ENCODE measurements around the gene NNAT. TPM values are rescaled to one million over a fixed set of nuclear protein-coding genes. Genes with fewer than 3 reads are reported as not detected.

NNAT gene
- polyA plus RNA-seq, 1 donor from 2014 or later: 996 TPM

- no peaks in the 10 kb centered on the region for H3F3A ChIP-seq (ENCODE audit: insufficient read depth, low read length, poor library complexity, severe bottlenecking)
- no peaks in the 10 kb centered on the region for H3K79me2 ChIP-seq (replicated peaks; ENCODE audit: insufficient read depth, low read length)
- no peaks in the 10 kb centered on the region for H3K9me2 ChIP-seq (ENCODE audit: insufficient read depth, low read length)
- H4K20me1 ChIP-seq (ENCODE audit: insufficient read depth): no peaks in the 10 kb centered on the region
- H2AFZ ChIP-seq (ENCODE audit: low read depth, low read length): no peak overlapping the region
- TF ChIP-seq REST (IDR thresholded peaks at IDR 0.05; ENCODE audit: borderline replicate concordance) (no peak), EZH2 (IDR thresholded peaks at IDR 0.05; ENCODE audit: borderline replicate concordance, insufficient read depth, low read length, poor library complexity, severe bottlenecking) (no peak), POLR2AphosphoS5 (IDR thresholded peaks at IDR 0.05) (no peak), RAD21 (conservative IDR thresholded peaks at IDR 0.05) (peak; percentile 100), CTCF (IDR thresholded peaks at IDR 0.05; ENCODE audit: poor library complexity, severe bottlenecking) (peak; percentile 99), MXI1 (conservative IDR thresholded peaks at IDR 0.05; ENCODE audit: poor library complexity, severe bottlenecking) (peak; percentile 30), TAF1 (IDR thresholded peaks at IDR 0.05; ENCODE audit: low read depth) (no peak), EP300 (conservative IDR thresholded peaks at IDR 0.05; ENCODE audit: poor library complexity, severe bottlenecking) (no peak), SMC3 (conservative IDR thresholded peaks at IDR 0.05; ENCODE audit: poor library complexity) (peak; percentile 100)
- no peak overlapping the region for H3K4me2 ChIP-seq (ENCODE audit: low read length)
- H3K4me3 ChIP-seq (ENCODE audit: low read length): no peak overlapping the region
- no peaks in the 10 kb centered on the region for H3K9me3 ChIP-seq (ENCODE audit: low read length)
- H3K27ac ChIP-seq (ENCODE audit: low read length): no peak overlapping the region
- no peaks in the 10 kb centered on the region for H3K36me3 ChIP-seq (ENCODE audit: insufficient read depth, low read length)
- no peaks in the 10 kb centered on the region for H3K27me3 ChIP-seq (ENCODE audit: insufficient read depth, low read depth, low read length)
- H3K9ac ChIP-seq (ENCODE audit: low read length): no peak overlapping the region
These were observed 43.5 kb downstream of the NNAT start for GRCh38 chr20:37564388-37565133.

- Histone ChIP-seq H3K27ac (ENCODE audit: low read length) (no peak overlapping the region), H3K9me2 (ENCODE audit: insufficient read depth, low read length) (no peaks in the 10 kb centered on the region), H3K4me2 (ENCODE audit: low read length) (no peak overlapping the region), H3K9me3 (ENCODE audit: low read length) (no peaks in the 10 kb centered on the region), H3K79me2 (replicated peaks; ENCODE audit: insufficient read depth, low read length) (no peaks in the 10 kb centered on the region), H3F3A (ENCODE audit: insufficient read depth, low read length, poor library complexity, severe bottlenecking) (no peaks in the 10 kb centered on the region), H3K36me3 (ENCODE audit: insufficient read depth, low read length) (no peaks in the 10 kb centered on the region), H3K9ac (ENCODE audit: low read length) (no peak overlapping the region), H2AFZ (ENCODE audit: low read depth, low read length) (peak overlapping the region; percentile 3), H4K20me1 (ENCODE audit: insufficient read depth) (no peaks in the 10 kb centered on the region), H3K4me3 (ENCODE audit: low read length) (no peak overlapping the region), H3K27me3 (ENCODE audit: insufficient read depth, low read depth, low read length) (no peaks in the 10 kb centered on the region)
- TF ChIP-seq SMC3 (conservative IDR thresholded peaks at IDR 0.05; ENCODE audit: poor library complexity): no peak
- no peak for TF ChIP-seq EZH2 (IDR thresholded peaks at IDR 0.05; ENCODE audit: borderline replicate concordance, insufficient read depth, low read length, poor library complexity, severe bottlenecking)
- no peak for TF ChIP-seq RAD21 (conservative IDR thresholded peaks at IDR 0.05)
- no peak for TF ChIP-seq CTCF (IDR thresholded peaks at IDR 0.05; ENCODE audit: poor library complexity, severe bottlenecking)
- no peak for TF ChIP-seq POLR2AphosphoS5 (IDR thresholded peaks at IDR 0.05)
These were observed 44.2 kb downstream of the NNAT start for GRCh38 chr20:37565134-37565811.

Data from neural cell (in vitro differentiated cells).